Stimulated activated CD8-positive, alpha-beta memory T cell treated with anti-CD3 and anti-CD28 coated beads, Interleukin-12 subunit alpha, Interleukin-12 subunit beta, amount 100 ng/mL, for 1 hour (primary cell): Measurements from ENCODE around the gene RGS2.
A peak's percentile ranks its signal among the peaks of the same experiment; 100 is the strongest.

Experiments
- DNase-seq: peaks from one replicate; pipeline ENCODE4 v3.0.0-alpha.2; 2020; ENCODE audit warnings: low read depth

RGS2 gene, protein sequence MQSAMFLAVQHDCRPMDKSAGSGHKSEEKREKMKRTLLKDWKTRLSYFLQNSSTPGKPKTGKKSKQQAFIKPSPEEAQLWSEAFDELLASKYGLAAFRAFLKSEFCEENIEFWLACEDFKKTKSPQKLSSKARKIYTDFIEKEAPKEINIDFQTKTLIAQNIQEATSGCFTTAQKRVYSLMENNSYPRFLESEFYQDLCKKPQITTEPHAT

DNA sequence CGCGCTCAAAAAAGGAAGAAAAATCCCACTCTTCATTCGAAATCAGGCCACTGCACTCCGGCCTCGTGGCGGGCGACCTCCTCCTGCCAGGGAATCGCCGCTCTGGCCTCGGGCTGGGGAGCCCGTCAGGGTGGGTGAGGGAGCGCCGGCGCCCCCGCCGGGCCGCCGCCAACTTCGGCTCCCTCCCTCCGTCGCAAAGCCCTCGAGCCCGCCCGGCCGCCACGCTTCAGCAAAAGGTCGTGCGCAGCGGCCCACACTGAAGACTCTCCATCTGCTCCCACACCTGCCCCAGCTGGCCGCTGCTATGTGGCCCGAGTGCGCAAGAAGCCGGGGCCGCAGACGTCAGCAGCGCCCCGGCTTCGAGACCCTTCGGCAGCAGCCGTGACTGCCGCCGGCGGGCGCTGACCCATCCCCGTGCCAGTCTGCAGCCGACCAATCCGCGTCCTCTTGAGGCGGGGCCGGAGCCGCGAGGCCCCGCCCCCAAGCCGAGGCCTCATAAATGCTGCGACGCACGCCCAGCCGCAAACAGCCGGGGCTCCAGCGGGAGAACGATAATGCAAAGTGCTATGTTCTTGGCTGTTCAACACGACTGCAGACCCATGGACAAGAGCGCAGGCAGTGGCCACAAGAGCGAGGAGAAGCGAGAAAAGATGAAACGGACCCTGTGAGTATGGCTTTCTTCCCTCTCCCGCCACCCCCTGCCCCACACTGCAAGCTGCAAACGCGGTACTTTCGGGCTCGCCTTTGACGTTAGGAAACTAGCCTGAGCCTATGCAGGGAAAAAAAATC, at the start of gene RGS2:
Gene RGS2 (plus strand): TSS at position 522 of the 789 bp plus-strand sequence. CDS start 33 bp downstream, at position 555.
- peak; percentile 78 for DNase-seq

DNA sequence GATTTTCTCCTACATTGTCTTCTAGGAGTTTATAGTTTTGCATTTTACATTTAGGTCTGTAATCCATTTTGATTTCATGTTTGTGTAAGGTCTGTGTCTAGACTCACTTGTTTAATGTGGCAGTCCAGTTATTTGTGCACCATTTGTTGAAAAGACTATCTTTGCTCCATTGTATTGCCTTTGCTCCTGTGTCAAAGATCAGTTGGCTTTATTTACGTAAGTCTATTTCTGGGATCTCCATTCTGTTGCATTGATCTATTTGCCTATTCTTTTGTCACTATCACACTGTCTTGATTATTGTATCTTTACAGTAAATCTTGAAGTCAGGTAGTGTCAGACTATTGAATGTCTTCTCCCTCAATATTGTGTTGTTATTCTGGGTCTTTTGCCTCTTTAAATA, 49.7 kb upstream of the RGS2 start:
- DNase-seq = no peak

DNA sequence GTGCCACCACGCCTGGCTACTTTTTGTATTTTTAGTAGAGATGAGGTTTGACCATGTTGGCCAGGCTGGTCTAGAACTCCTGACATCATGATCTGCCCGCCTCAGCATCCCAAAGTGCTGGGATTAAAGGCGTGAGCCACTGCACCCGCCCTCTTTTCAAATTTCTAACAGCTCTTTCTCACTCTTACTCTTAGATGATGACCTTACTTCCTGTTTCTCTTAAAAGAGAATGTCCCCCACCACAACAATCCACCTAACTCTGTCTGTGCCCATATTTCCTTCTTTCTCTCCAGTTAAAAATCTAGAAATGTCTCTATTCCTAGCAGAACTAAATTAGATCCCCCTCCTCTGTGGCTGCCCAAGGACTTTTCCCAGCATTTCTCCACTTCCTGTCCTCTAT, 46.6 kb upstream of the RGS2 start:
- DNase-seq = no peak

DNA sequence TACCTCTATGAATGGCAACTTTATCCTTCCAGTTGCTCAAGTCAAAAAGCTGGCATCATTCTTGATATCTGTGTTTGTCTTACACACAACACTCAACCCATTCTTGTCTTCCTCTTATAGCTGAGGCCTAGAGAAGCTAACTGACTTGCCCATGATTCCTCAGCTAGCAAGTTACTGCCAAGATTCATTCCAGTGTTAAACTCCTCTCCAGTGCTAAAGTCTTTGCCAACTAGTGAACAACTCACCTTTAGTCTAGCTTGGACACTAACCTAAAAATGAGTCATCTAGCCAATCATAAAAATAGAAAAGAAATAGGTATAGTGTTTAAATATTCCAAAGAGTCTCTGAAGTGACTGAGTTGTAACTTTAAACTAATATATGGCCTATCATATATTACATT, 45.6 kb upstream of the RGS2 start:
- no peak for DNase-seq

DNA sequence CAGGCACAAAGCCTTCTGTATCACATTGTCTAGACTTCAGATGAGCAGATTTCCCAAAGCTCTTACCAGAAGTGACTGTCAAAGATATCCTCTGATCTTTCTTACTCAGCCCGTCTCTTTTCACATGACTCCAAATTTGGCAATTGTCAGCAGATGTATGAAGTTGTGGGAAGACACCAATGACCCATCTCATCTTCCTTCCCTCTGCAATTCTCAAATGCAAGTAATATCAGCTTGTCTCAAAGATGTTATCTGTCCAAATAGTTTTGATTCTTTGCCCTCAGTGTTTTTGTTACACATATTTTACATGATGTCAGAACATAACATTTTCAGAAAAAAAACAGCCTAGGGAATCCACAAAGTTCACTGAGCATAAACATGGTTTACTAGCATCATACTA, 45.1 kb upstream of the RGS2 start:
- no peak for DNase-seq

DNA sequence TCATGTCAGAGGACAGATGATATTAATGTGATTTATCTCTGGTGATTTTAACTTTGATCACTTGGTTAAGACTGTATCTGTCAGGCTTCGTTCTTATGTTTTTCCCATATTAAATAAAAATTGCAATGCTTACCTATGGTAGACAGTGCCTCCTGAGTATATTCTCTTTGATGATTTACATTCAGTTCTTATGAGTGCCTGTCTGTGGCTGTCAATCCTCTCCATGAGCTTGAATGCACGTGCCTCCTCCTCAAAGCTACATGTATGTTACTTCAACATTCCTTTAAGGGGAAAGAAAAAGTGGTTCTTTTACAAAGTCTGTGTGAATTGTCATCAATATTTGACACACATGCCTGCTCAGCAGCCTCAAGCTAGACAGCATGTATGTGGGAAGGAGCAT, 44.2 kb upstream of the RGS2 start:
- DNase-seq = no peak

DNA sequence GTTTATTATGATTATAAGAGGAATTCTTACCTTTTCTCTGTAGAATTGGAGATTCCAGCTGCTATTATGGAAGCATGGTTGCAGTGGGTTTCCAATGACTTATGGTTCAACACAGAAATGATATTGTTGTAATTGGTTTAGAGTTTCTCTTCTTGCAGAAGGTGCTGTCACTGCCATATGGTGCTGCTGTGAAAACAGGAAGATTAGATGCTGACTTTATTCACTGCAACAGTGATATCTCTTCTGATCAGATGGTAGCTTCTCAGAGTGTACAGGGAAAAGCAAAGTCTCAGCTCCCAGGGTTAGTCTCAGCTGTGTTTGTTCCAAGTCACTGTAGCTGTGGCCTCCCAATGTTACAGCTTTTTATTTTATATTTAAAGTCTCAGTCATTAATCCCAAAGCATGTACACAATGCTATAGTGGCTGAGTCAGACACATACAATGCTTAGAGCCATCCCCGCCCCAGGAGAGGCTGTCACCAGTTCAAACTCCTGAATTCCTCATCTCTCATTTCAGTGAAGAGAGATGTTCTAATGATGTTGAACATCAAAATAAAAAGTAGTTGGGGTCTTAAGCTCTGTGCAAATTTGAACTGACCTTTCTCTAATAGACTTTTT, 42.7 kb upstream of the RGS2 start:
- DNase-seq = no peak

DNA sequence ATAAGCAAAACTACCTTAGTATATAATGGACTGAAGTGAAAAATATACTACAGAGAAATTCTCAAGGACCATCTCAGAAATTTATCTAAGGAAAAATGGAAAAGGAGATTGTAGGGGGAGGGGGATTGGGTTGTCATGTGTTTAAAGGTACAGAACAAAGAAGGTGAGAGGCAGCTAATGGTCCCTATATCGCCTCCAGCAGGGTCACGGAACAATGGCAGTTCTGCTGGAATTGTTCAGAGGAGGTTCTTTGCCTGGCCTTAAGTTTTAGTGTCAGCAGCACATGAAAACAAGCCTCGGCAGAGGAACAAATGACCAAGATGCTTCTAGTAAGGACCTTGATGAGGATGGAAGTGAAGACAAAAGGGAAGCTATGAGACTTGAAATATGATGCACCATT, 42.0 kb upstream of the RGS2 start:
- no peak for DNase-seq

DNA sequence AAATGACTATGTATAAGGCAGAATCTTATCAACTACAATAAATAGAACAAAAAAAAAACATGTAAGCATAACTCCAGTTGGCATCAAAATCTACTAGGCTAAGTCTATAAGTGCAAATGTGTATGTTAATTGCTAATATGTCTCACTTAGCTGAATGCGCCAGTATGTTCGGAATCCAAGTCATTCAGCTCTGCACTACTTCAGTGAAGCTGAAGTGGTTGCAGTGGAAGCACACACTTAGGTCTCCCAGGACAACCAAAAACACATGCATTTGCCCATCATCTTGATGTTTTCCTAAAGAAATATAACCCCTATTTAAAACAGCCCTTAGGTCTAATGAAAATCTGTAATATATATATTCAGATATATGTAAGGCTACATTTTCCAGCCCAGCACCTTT, 41.0 kb upstream of the RGS2 start:
- no peak for DNase-seq

DNA sequence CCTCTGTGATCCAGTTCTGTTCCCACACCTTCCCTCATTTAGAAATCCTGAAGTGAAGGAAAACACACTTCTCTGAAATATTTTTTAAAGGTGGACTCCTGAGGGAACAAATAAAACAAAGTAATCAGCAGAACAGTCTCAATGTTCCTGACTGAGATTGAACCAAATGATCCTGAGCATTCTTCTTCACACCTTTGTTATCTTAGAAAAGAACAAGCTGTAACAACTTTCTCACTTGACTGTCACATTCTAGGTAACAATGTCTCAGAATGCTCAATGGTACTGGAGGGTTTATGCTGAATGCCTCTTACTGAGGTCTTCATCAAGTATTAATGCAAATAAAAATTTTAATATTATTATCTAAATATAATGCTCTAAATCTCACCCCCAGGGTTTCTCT, 40.4 kb upstream of the RGS2 start:
- DNase-seq = no peak

DNA sequence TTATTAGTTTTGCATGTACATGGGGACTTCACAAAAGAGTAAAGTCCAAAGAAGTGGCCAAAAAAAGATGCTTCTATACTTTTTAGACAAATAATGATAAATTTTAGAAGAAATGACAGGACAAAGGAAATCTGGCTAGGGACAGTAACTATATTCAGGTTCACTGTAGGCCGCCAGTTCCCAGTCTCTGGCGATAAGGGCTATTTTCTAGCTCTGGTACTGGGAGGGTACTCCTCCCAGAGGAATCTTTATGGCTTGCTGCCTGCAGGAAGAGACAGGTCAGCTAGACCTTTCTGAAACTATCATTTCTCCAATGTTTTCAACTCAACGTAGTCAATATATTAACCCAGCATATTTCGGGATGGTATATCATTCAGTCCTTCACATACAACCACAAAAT, 37.5 kb upstream of the RGS2 start:
- no peak for DNase-seq

DNA sequence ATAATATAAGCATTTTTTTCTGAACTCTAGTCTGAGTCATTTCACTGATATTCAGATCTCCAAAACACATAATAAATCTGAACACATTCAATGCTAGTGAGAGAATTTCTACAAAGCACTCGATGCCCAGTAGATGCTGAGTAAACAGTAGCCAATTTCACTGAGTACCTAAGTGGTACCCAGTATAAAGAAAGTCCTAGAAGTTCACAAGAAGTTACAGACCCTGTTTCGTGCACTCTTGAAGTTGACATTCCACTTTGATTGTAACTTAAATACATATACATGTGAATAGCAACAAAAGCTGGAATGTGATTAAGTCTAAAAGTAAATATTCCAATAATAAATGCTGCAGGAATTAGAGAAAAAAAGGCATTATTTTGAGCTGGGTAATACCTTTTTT, 33.2 kb upstream of the RGS2 start:
- no peak for DNase-seq

DNA sequence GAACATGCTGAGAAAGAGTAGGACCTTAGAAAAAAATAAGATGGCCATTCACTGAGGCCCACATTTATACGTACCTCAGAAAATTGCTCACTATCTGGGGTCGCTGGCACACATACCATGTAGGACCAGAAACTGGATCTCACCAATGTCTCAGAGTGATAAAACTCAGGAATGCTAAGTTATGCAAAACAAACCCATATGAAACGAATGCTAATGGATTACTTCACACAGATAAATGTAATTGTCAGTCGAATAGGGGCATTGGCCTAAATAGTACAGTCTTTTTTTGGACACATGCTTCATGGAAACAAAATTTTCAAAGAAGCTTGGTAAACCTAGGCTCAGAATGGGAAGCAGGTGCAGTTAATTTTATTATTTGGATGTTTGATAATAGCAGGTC, 32.6 kb upstream of the RGS2 start:
- no peak for DNase-seq

DNA sequence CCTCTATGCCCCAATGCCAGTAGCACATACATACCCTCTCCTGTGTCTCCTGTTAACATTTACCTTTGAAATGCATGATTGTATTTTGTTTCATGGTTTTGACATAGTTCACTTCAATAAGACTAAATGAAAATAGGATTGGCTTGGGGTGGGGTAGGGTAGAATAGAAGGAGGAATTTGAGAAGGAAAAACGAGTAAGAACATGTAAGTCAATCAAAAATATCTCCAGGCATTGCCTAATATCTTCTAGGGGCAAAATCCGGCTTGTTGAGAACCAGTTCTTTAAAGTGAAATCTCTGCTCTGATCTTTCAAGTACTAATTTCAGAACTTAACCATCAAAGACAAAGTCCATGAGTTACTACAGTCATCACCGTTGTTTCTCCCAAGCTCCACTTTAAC, 31.8 kb upstream of the RGS2 start:
- DNase-seq = no peak

DNA sequence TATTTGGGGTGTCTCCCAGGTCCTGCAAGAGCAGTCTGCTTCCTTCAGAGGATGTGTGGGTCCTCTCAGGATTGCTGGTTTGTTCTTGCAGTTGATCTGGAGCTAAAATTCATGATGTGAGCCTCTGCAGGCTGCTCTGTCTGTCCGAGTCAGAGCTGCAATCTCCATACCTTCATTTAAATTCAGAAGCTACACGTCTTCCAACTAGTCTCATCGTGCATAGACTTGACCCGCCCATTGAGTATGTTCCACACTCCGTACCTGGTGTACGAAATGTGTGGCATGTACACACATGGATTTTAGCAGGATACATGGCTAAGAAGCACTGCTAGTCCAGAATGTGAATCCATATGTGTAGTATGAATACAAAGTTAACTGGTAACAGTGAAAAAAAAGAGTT, 25.0 kb upstream of the RGS2 start:
- DNase-seq = no peak

DNA sequence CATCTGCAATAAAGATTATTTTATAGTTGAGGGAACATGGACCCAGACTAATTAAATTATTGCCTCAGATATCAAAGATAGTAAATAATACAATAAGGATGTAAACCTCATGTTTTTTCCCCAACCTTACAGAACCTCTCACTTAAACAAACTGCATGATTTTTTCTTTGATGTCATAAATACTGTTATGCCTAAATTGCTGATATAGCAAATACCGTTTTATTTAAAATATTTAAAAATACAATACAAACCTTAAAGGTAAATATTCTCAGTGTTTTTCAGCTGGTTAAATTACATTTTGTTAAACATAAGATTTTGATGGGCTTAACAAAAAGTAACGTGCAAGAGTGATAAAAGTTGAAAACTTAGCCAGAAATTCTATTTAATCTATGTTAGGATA, 24.4 kb upstream of the RGS2 start:
- no peak for DNase-seq

DNA sequence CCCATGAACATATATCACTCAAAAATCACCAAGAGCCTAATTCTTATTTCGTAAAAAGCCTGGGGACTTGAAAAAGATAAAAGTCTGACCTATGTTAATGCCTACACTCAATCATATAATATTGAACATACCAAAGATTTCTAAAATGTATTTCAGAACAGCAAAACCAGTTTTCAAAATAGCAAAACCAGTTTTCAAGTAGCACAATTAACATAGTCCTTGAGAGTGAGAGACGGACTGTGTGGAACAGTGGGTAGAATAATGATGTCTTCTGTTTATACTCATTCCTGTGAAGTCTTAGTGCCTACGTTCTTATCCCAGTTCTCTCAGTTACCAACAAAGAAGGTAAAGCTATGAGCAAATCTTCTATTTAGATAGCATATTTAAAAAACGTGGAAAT, 22.3 kb upstream of the RGS2 start:
- DNase-seq = no peak

DNA sequence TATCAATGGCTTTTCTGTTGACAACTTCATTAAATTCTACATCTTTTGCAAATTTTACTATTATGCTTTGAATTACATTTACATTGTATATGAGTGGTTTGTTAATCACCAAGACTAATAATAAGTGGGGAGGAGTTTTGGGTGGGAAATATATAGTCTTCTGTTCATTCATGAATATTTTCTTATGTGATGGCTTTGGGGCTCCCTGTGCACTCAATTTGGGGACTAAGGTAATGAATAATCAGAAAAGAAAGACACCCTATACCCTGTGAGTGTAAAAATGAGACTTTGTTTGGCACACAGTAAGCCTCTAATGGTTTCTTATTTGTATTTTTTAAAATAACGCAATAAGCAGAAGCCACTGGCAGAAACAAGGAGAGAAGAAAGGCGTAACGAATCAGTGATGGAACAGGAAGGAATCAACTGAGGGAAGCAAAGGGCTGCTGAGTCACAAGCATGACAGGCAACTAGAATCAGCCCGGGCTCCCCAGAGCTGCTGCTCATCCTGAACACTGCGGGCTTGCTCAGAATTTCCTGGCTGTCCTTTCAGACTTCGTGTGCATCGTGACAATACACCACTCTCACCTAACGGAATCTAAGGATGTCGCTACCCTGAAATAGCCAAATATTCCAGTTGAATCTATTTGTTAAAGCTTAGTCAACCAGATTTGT, 20.8 kb upstream of the RGS2 start:
- no peak for DNase-seq

DNA sequence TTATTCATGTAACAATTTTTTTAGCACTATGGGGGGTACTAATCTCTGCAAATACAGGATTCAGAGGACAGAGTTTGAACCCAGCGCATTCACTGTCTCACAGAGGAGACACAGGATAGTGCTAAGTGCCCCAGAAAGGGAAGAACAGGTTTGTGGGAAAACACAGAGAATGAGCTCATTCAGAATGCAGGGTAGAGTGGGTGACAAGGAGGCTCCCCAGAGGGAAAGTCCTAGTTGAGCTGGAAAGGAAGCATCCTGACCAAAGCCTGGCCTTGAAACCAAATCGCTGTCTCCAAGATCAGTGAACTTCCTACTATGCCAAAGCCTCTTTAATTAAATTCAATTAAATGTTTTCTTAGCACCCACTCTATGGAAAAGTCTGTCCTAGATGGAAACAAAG, 19.0 kb upstream of the RGS2 start:
- DNase-seq = no peak

DNA sequence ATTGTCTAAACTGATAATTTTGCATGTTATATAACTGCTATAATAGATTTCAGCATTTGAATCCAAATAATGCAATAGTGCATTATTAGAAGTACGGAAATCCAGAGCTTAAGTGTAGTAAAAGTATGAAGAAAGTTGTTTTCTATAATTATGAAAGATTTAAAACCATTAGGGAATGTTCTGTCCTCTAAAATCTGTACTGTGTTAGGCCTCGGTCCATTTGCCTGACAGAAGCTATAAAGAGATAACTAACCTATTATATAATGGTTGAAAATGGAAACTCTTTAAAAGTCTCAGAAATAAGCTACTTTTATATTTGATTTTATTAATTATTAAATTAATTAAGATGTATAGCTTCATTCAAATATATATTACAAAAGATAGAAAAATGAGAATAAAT, 16.2 kb upstream of the RGS2 start:
- no peak for DNase-seq

DNA sequence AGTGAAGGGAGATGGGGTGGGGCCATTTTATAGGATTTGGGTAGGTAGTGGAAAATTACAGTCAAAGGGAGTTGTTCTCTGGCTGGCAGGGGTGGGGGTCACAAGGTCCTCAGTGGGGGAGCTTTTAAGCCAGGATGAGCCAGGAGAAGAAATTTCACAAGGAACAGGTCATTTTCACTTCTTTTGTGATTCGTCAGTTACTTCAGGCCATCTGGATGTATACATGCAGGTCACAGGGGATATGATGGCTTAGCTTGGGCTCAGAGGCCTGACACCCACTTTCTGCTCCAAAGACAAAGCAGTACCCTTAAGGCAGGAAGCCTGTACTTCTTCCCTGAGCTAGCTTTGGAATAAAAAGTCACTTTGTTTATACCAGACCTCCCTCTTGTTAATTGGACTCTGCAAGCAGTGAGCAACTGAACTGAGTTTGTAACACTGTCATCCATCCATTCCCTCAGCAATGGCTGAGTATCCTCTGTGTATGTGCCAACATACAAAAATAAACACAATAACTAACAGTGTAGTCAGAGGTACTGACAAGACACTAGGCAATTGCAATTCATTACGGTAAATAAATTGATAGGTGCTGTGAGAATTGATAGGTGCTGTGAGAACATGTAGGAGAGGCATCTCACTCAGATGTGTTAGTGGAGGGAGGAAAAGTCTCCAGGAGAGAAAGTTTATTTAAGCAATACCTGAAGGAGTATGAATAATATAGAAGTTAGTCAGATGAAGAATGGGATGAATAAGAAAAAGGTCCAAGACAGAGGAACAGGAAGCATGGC, 14.7 kb upstream of the RGS2 start:
- no peak for DNase-seq

DNA sequence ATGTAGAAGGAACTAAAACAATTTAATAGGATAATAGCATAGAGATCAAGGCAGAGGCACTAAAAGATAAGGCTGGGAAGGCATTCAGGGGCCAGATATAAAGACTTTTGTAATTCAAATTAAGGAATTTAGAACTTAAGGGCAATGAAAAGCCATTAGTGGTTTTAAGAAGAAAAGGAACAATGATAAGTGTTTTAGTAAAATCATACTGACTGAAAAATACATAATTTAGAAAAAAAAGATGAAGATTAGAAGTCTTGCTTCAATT, 14.1 kb upstream of the RGS2 start:
- no peak for DNase-seq
